K562 (cell line): Measurements from ENCODE around the gene GULP1. TPM values are rescaled to one million over a fixed set of nuclear protein-coding genes. Genes with fewer than 3 reads are reported as not detected.

ENCODE experiments used
- FOXJ2 ChIP-seq: fragments of 200-800 bp; sonication (Bioruptor generic); IDR thresholded peaks from 2 replicates; pipeline ENCODE4 v1.6.1; 2016; ENCODE audit warnings: missing genetic modification characterization, missing compliant biosample characterization
- RERE ChIP-seq: sonication (generic); formaldehyde crosslinking; IDR thresholded peaks from 2 replicates; pipeline ENCODE4 v1.8.0; 2023; ENCODE audit warnings: missing genetic modification reagents, mild to moderate bottlenecking, borderline replicate concordance
- STAT5B ChIP-seq: fragments of 250-450 bp; sonication (Bioruptor Pico); IDR thresholded peaks from 2 replicates; pipeline ENCODE4 v1.8.0; 2021; ENCODE audit warnings: mild to moderate bottlenecking, inconsistent platforms
- ZNF212 ChIP-seq: fragments of 450-650 bp; formaldehyde crosslinking; IDR thresholded peaks from 2 replicates; pipeline ENCODE4 v1.4.0; 2020; ENCODE audit warnings: mild to moderate bottlenecking
- polyA plus RNA-seq, 8 experiments: library from polyadenylated mRNA; depleted of rRNA in 4 of 8; stranded (reverse) in 5 of 8; unstranded in 3 of 8; fragments of >200 nt; fragmentation: Nextera tagmentation in 2 of 8; fragmentation: Illumina TruSeq in 1 of 8; extraction: Ambion mirVana in 2 of 8; extraction: Trizol in 1 of 8; gene quantifications; 2 replicates each; pipeline versions ENCODE4 v1.2.1 to v1.2.3, GENCODE V29; 2011 to 2014; ENCODE audit warnings: inconsistent platforms in 1 of 8, missing spikeins in 1 of 8
- total RNA-seq, 7 experiments: library from RNA; depleted of rRNA in 6 of 7; stranded (reverse); fragments of >200 nt in 6 of 7; fragmentation: Illumina TruSeq in 2 of 7; extraction: Trizol in 2 of 7; gene quantifications; 2 replicates each; pipeline versions ENCODE4 v1.2.1 to v1.2.3, GENCODE V29; 2011 to 2021; ENCODE audit warnings: low replicate concordance in 1 of 7

GULP1 gene
- total and polyA plus RNA-seq, 9 of the 15 experiments (the other 6 are each of a cell fraction or from before 2014, with no cell fraction given): 8.5 to 25.3 (median 19.5) TPM

GRCh38 chr2:188353282-188353681, 61.6 kb downstream of the GULP1 start (continued):
- TF ChIP-seq RERE (CRISPR knock-in tag): no peak
- no peak for TF ChIP-seq ZNF212
- no peak for TF ChIP-seq FOXJ2
- TF ChIP-seq STAT5B (CRISPR knock-in tag): no peak
